Small intestine (tissue), 7 donors: ENCODE data around the gene ATP8B3. TPM values are rescaled to one million over a fixed set of nuclear protein-coding genes. Genes with fewer than 3 reads are reported as not detected.

Source experiments
- DNase-seq, 2 donors: peaks; one replicate each; pipeline versions ENCODE4 v3.0.0 to v3.0.0-alpha.2; 2013
- FAIRE-seq: peaks from 2 replicates; lab custom pipeline; 2012; peaks lifted over from hg19 to GRCh38; lab: Jason Lieb, UNC
- H3K27ac ChIP-seq, 3 donors: one replicate each; pipeline ENCODE4 v1.5.1; 2013; ENCODE audit warnings: low read length in 2 of 3, mild to moderate bottlenecking in 2 of 3, control low read depth in 1 of 3, inconsistent platforms in 1 of 3, low read depth in 1 of 3, moderate library complexity in 1 of 3
- H3K27me3 ChIP-seq, 3 donors: one replicate each; pipeline ENCODE4 v1.6.1; 2013; ENCODE audit warnings: low read length in 3 of 3, inconsistent platforms in 1 of 3; ENCODE audit not compliant: control insufficient read depth in 3 of 3, insufficient read depth in 3 of 3
- H3K36me3 ChIP-seq, 3 donors: one replicate each; pipeline ENCODE4 v1.6.1; 2013; ENCODE audit warnings: low read length in 3 of 3, inconsistent platforms in 1 of 3, low read depth in 1 of 3, mild to moderate bottlenecking in 1 of 3, moderate library complexity in 1 of 3; ENCODE audit not compliant: control insufficient read depth in 3 of 3, insufficient read depth in 2 of 3
- H3K4me1 ChIP-seq, 3 donors: one replicate each; pipeline ENCODE4 v1.6.1; 2013; ENCODE audit warnings: low read length in 2 of 3, inconsistent platforms in 1 of 3, low read depth in 1 of 3, mild to moderate bottlenecking in 1 of 3, moderate library complexity in 1 of 3; ENCODE audit not compliant: control insufficient read depth in 3 of 3, insufficient read depth in 2 of 3
- H3K4me3 ChIP-seq, 3 donors: one replicate each; pipeline ENCODE4 v1.5.1; 2013; ENCODE audit warnings: low read length in 3 of 3, control low read depth in 1 of 3, inconsistent platforms in 1 of 3, low read depth in 1 of 3, mild to moderate bottlenecking in 1 of 3, moderate library complexity in 1 of 3
- H3K9me3 ChIP-seq, 2 donors: one replicate each; pipeline ENCODE4 v1.6.1; 2013; ENCODE audit warnings: low read depth in 1 of 2, low read length in 1 of 2; ENCODE audit not compliant: control insufficient read depth in 2 of 2, insufficient read depth in 1 of 2
- WGBS, 3 donors: extraction: QIAGEN DNeasy Blood & Tissue Kit; methylation state at CpG; one replicate each; pipeline ENCODE4 v1.1.7; 2013; 5-methylcytosine and 5-hydroxymethylcytosine counted together
- polyA plus RNA-seq, 4 donors: library from polyadenylated mRNA; stranded (reverse) in 3 of 4; unstranded in 1 of 4; fragments of 200-250 nt in 3 of 4; fragments of 120-200 nt in 1 of 4; gene quantifications; one replicate each; pipeline versions ENCODE4 v1.2.1 to v1.2.3, GENCODE V29; 2013
- donor health status: healthy with polysubstance abuse.
- donor health status: control.
- donor health status: control.
- donor health status: Bipolar disorder and iron deficiency.
- donor health status: healthy.

ATP8B3 gene
- polyA plus RNA-seq, 4 donors = 0.45 to 0.52 (median 0.47) TPM; not detected in 1

GRCh38 chr19:1791879-1792278 lies 20.2 kb downstream of the ATP8B3 start:
- DNase-seq = no peak
- Histone ChIP-seq H3K4me3 (no peak overlapping the region), H3K36me3 (peaks cover 0 to 2% (median 0%) of the 10 kb centered on the region in 3 donors), H3K27ac (no peak overlapping the region), H3K9me3 (peaks cover 0 to 4% of the 10 kb centered on the region in 2 donors), H3K4me1 (no peaks in the 10 kb centered on the region), H3K27me3 (peaks cover 4 to 25% (median 6%) of the 10 kb centered on the region in 3 donors)
- no peak for FAIRE-seq
- 71 to 78% (median 74%) methylated on average over 13 to 14 of the region's 14 CpGs for WGBS, 3 donors

GRCh38 chr19:1790054-1790792 lies 21.9 kb downstream of the ATP8B3 start:
- DNase-seq = no peak
- Histone ChIP-seq H3K36me3 (peaks cover 0 to 2% (median 0%) of the 10 kb centered on the region in 3 donors), H3K4me1 (no peaks in the 10 kb centered on the region), H3K4me3 (no peak overlapping the region), H3K9me3 (peaks cover 0 to 4% of the 10 kb centered on the region in 2 donors), H3K27ac (no peak overlapping the region), H3K27me3 (peaks cover 0 to 10% (median 6%) of the 10 kb centered on the region in 3 donors)
- FAIRE-seq = no peak
- 10 to 27% (median 23%) methylated on average over 2 to 5 of the region's 7 CpGs for WGBS, 3 donors

GRCh38 chr19:1789261-1790041 lies 22.6 kb downstream of the ATP8B3 start:
- 9 to 17% (median 10%) methylated on average over 50 to 59 of the region's 59 CpGs for WGBS, 3 donors
- Histone ChIP-seq H3K27me3 (peaks cover 0 to 16% (median 6%) of the 10 kb centered on the region in 3 donors), H3K4me1 (no peaks in the 10 kb centered on the region), H3K4me3 (no peak overlapping the region), H3K9me3 (peaks cover 0 to 4% of the 10 kb centered on the region in 2 donors), H3K36me3 (peaks cover 0 to 2% (median 0%) of the 10 kb centered on the region in 3 donors), H3K27ac (no peak overlapping the region)
- DNase-seq (no peak), FAIRE-seq (no peak)

- no peak for FAIRE-seq
- 10 to 58% (median 19%) methylated on average over 8 of the region's 8 CpGs for WGBS, 3 donors
- peak in 1 of 2 donors; percentile 51 for DNase-seq
- peaks cover 0 to 36% (median 8%) of the 10 kb centered on the region in 3 donors for H3K27me3 ChIP-seq
- H3K27ac ChIP-seq = no peak overlapping the region
- H3K36me3 ChIP-seq = peaks cover 0 to 2% (median 0%) of the 10 kb centered on the region in 3 donors
- H3K9me3 ChIP-seq = peaks cover 0 to 11% of the 10 kb centered on the region in 2 donors
- no peak overlapping the region for H3K4me3 ChIP-seq
- no peaks in the 10 kb centered on the region for H3K4me1 ChIP-seq
Measured at GRCh38 chr19:1787116-1787515, 25.0 kb downstream of the ATP8B3 start.

- DNase-seq (no peak), FAIRE-seq (no peak)
- Histone ChIP-seq H3K9me3 (peaks cover 0 to 15% of the 10 kb centered on the region in 2 donors), H3K4me3 (no peak overlapping the region), H3K27ac (no peak overlapping the region), H3K36me3 (peaks cover 0 to 2% (median 0%) of the 10 kb centered on the region in 3 donors), H3K27me3 (peaks cover 0 to 41% (median 10%) of the 10 kb centered on the region in 3 donors), H3K4me1 (no peaks in the 10 kb centered on the region)
- WGBS, 3 donors = 45 to 74% (median 59%) methylated on average over 7 to 8 of the region's 8 CpGs
Measured at GRCh38 chr19:1786668-1787067, 25.4 kb downstream of the ATP8B3 start.

- no peak for DNase-seq
- WGBS, 3 donors = 92 to 94% (median 92%) methylated on average over 17 to 19 of the region's 19 CpGs
- Histone ChIP-seq H3K27ac (no peak overlapping the region), H3K9me3 (peaks cover 0 to 14% of the 10 kb centered on the region in 2 donors), H3K27me3 (peaks cover 0 to 52% (median 11%) of the 10 kb centered on the region in 3 donors), H3K4me3 (no peak overlapping the region), H3K4me1 (no peaks in the 10 kb centered on the region), H3K36me3 (peaks cover 0 to 2% (median 0%) of the 10 kb centered on the region in 3 donors)
- no peak for FAIRE-seq
Measured at GRCh38 chr19:1785310-1785709, 26.8 kb downstream of the ATP8B3 start.

- Histone ChIP-seq H3K4me1 (no peaks in the 10 kb centered on the region), H3K27me3 (peaks cover 0 to 64% (median 14%) of the 10 kb centered on the region in 3 donors), H3K36me3 (peaks cover 0 to 2% (median 0%) of the 10 kb centered on the region in 3 donors), H3K27ac (no peak overlapping the region), H3K4me3 (no peak overlapping the region), H3K9me3 (peaks cover 0 to 14% of the 10 kb centered on the region in 2 donors)
- WGBS, 3 donors = 62 to 80% (median 70%) methylated on average over 9 of the region's 9 CpGs
- no peak for FAIRE-seq
- DNase-seq = no peak
Measured at GRCh38 chr19:1783874-1784273, 28.2 kb downstream of the ATP8B3 start.

- H3K36me3 ChIP-seq = no peaks in the 10 kb centered on the region
- no peak overlapping the region for H3K4me3 ChIP-seq
- FAIRE-seq (no peak), DNase-seq (no peak)
- H3K9me3 ChIP-seq = peaks cover 0 to 14% of the 10 kb centered on the region in 2 donors
- no peaks in the 10 kb centered on the region for H3K4me1 ChIP-seq
- peaks cover 0 to 65% (median 19%) of the 10 kb centered on the region in 3 donors for H3K27me3 ChIP-seq
- no peak overlapping the region for H3K27ac ChIP-seq
- 75 to 87% (median 83%) methylated on average over 4 of the region's 4 CpGs for WGBS, 3 donors
Measured at GRCh38 chr19:1783354-1783753, 28.7 kb downstream of the ATP8B3 start.
